NT2/D1 (cell line): ENCODE results near the gene ELK4.

ENCODE experiments used
- SUZ12 ChIP-seq: IDR thresholded peaks from 2 replicates; pipeline ENCODE4 v1.6.1; 2011; ENCODE audit not compliant: insufficient read length, insufficient read depth; ENCODE audit errors: extremely low read depth
- YY1 ChIP-seq: IDR thresholded peaks from 2 replicates; pipeline ENCODE4 v1.6.1; 2011; ENCODE audit not compliant: insufficient read length, insufficient read depth
- ZNF274 ChIP-seq: IDR thresholded peaks from 2 replicates; pipeline ENCODE4 v1.6.1; 2011; ENCODE audit warnings: mild to moderate bottlenecking, low read depth, low read length

GRCh38 chr1:205619376-205619775 lies 12.4 kb downstream of the ELK4 start:
- TF ChIP-seq ZNF274 (no peak), YY1 (no peak), SUZ12 (no peak)
